H9 (cell line): ENCODE results near the gene CRAMP1. TPM values are rescaled to one million over a fixed set of nuclear protein-coding genes. Genes with fewer than 3 reads are reported as not detected.

ENCODE experiments used
- DNase-seq: peaks from one replicate; pipeline ENCODE4 v3.0.0-alpha.2; 2017
- H2AFZ ChIP-seq: one replicate; pipeline ENCODE4 v1.6.1; 2013; ENCODE audit warnings: mild to moderate bottlenecking, low read length, control low read depth, moderate library complexity
- H2AK5ac ChIP-seq: 2 replicates; pipeline ENCODE4 v1.6.1; 2013; ENCODE audit warnings: low read length, control low read depth, mixed read lengths; ENCODE audit not compliant: insufficient read length
- H2BK120ac ChIP-seq: one replicate; pipeline ENCODE4 v1.6.1; 2013; ENCODE audit warnings: low read depth, mild to moderate bottlenecking, low read length, control low read depth, inconsistent platforms; ENCODE audit not compliant: poor library complexity, severe bottlenecking
- H2BK12ac ChIP-seq: 2 replicates; pipeline ENCODE4 v1.6.1; 2013; ENCODE audit warnings: low read length, control low read depth, mixed read lengths, low read depth; ENCODE audit not compliant: insufficient read length
- H2BK15ac ChIP-seq: 2 replicates; pipeline ENCODE4 v1.6.1; 2013; ENCODE audit warnings: low read depth, low read length, control low read depth
- H2BK20ac ChIP-seq: one replicate; pipeline ENCODE4 v1.6.1; 2013; ENCODE audit warnings: low read depth, mild to moderate bottlenecking, low read length, control low read depth, inconsistent platforms; ENCODE audit not compliant: poor library complexity, severe bottlenecking
- H2BK5ac ChIP-seq: 2 replicates; pipeline ENCODE4 v1.6.1; 2013; ENCODE audit warnings: low read length, control low read depth, mixed read lengths; ENCODE audit not compliant: insufficient read length
- H3K14ac ChIP-seq: 2 replicates; pipeline ENCODE4 v1.6.1; 2013; ENCODE audit warnings: low read length, control low read depth; ENCODE audit not compliant: insufficient read depth
- H3K18ac ChIP-seq: 2 replicates; pipeline ENCODE4 v1.6.1; 2013; ENCODE audit warnings: low read depth, mild to moderate bottlenecking, mixed read lengths, low read length, control low read depth; ENCODE audit not compliant: insufficient read length
- H3K23ac ChIP-seq: 2 replicates; pipeline ENCODE4 v1.6.1; 2013; ENCODE audit warnings: low read length, control low read depth, mixed read lengths, low read depth; ENCODE audit not compliant: insufficient read length
- H3K23me2 ChIP-seq: 2 replicates; pipeline ENCODE4 v1.6.1; 2013; ENCODE audit warnings: low read depth, mild to moderate bottlenecking, mixed read lengths, low read length, control low read depth; ENCODE audit not compliant: insufficient read length, poor library complexity, severe bottlenecking
- H3K27ac ChIP-seq: 2 replicates; pipeline ENCODE4 v1.5.1; 2013; ENCODE audit warnings: low read length, control low read depth, mixed read lengths, low read depth; ENCODE audit not compliant: insufficient read length
- H3K27me3 ChIP-seq: 2 replicates; pipeline ENCODE4 v1.6.1; 2013; ENCODE audit warnings: low read length, control low read depth, inconsistent platforms; ENCODE audit not compliant: insufficient read depth
- H3K4ac ChIP-seq: 2 replicates; pipeline ENCODE4 v1.6.1; 2013; ENCODE audit warnings: low read depth, mild to moderate bottlenecking, control low read depth, inconsistent platforms, low read length, moderate library complexity
- H3K4me1 ChIP-seq: 2 replicates; pipeline ENCODE4 v1.6.1; 2013; ENCODE audit warnings: low read length, control low read depth, inconsistent platforms; ENCODE audit not compliant: insufficient read depth
- H3K4me2 ChIP-seq: 2 replicates; pipeline ENCODE4 v1.6.1; 2013; ENCODE audit warnings: low read length, control low read depth, mixed read lengths; ENCODE audit not compliant: insufficient read length, insufficient read depth
- H3K56ac ChIP-seq: 2 replicates; pipeline ENCODE4 v1.6.1; 2013; ENCODE audit warnings: low read depth, mild to moderate bottlenecking, mixed read lengths, low read length, control low read depth; ENCODE audit not compliant: insufficient read length
- H3K79me1 ChIP-seq: 2 replicates; pipeline ENCODE4 v1.6.1; 2013; ENCODE audit warnings: low read depth, mild to moderate bottlenecking, moderate library complexity, low read length, control low read depth, inconsistent platforms; ENCODE audit not compliant: insufficient read depth, poor library complexity, severe bottlenecking
- H3K79me2 ChIP-seq: 2 replicates; pipeline ENCODE4 v1.6.1; 2013; ENCODE audit warnings: low read length, control low read depth, inconsistent platforms; ENCODE audit not compliant: insufficient read depth
- H3K9ac ChIP-seq: 2 replicates; pipeline ENCODE4 v1.6.1; 2013; ENCODE audit warnings: low read length, control low read depth, mixed read lengths; ENCODE audit not compliant: insufficient read length; ENCODE audit errors: extremely low read depth
- H3K9me3 ChIP-seq: one replicate; pipeline ENCODE4 v1.6.1; 2013; ENCODE audit warnings: low read depth, low read length, inconsistent platforms; ENCODE audit not compliant: control insufficient read depth
- H3T11ph ChIP-seq: one replicate; pipeline ENCODE4 v1.6.1; 2013; ENCODE audit warnings: mild to moderate bottlenecking, low read length, control low read depth, inconsistent platforms
- H4K20me1 ChIP-seq: one replicate; pipeline ENCODE4 v1.6.1; 2013; ENCODE audit not compliant: control insufficient read depth, insufficient read length, insufficient read depth
- H4K5ac ChIP-seq: 2 replicates; pipeline ENCODE4 v1.6.1; 2013; ENCODE audit warnings: low read depth, mild to moderate bottlenecking, mixed read lengths, low read length, control low read depth; ENCODE audit not compliant: insufficient read length
- H4K8ac ChIP-seq: replicated peaks from 2 replicates; pipeline ENCODE4 v1.6.1; 2013; ENCODE audit warnings: low read length, control low read depth, mixed read lengths, low read depth; ENCODE audit not compliant: insufficient read length
- H4K91ac ChIP-seq: 2 replicates; pipeline ENCODE4 v1.6.1; 2013; ENCODE audit warnings: low read depth, mild to moderate bottlenecking, moderate library complexity, mixed read lengths, low read length, control low read depth; ENCODE audit not compliant: insufficient read length
- H3K27ac Mint-ChIP-seq, 3 experiments: 2 replicates in 2 of 3; 3 replicates in 1 of 3; pipeline ENCODE4 v1.8.0; 2020 to 2021; ENCODE audit warnings: mixed read lengths in 3 of 3, mild to moderate bottlenecking in 1 of 3, moderate library complexity in 1 of 3
- H3K27me3 Mint-ChIP-seq: 2 replicates; pipeline ENCODE4 v1.8.0; 2021; ENCODE audit warnings: low read depth, mild to moderate bottlenecking, moderate library complexity, mixed read lengths
- H3K36me3 Mint-ChIP-seq, 3 experiments: 2 replicates in 2 of 3; 3 replicates in 1 of 3; pipeline ENCODE4 v1.8.0; 2020 to 2021; ENCODE audit warnings: low read depth in 3 of 3, mixed read lengths in 3 of 3; ENCODE audit not compliant: insufficient read depth in 1 of 3
- H3K4me1 Mint-ChIP-seq, 2 experiments: 2 replicates each; pipeline ENCODE4 v1.8.0; 2020; ENCODE audit warnings: mixed read lengths in 2 of 2
- H3K4me3 Mint-ChIP-seq, 2 experiments: 2 replicates in 1 of 2; 3 replicates in 1 of 2; pipeline ENCODE4 v1.8.0; 2020 to 2021; ENCODE audit warnings: mild to moderate bottlenecking in 2 of 2, mixed read lengths in 2 of 2, moderate library complexity in 1 of 2
- H3K9me3 Mint-ChIP-seq, 2 experiments: 2 replicates in 1 of 2; 3 replicates in 1 of 2; pipeline ENCODE4 v1.8.0; 2020; ENCODE audit warnings: mild to moderate bottlenecking in 2 of 2, mixed read lengths in 2 of 2, moderate library complexity in 1 of 2
- CTCF ChIP-seq: fragments of 200-600 bp; sonication (generic); conservative IDR thresholded peaks from 3 replicates; pipeline ENCODE4 v1.8.0; 2021; ENCODE audit warnings: antibody characterized with exemption, mild to moderate bottlenecking
- WGBS: extraction: QIAGEN DNeasy Blood & Tissue Kit; methylation state at CpG from one replicate; pipeline ENCODE4 v1.1.7; 2013; ENCODE audit warnings: missing lambda C conversion rate, low lambda C conversion rate, mixed read lengths; ENCODE audit not compliant: insufficient read length; ENCODE audit errors: extremely low coverage; 5-methylcytosine and 5-hydroxymethylcytosine counted together
- total RNA-seq: library from RNA; stranded (reverse); gene quantifications from 2 replicates; pipeline ENCODE4 v1.2.1, GENCODE V29; 2021

Gene CRAMP1
- total RNA-seq, 1 experiment from 2014 or later: 46.2 TPM

- Histone ChIP-seq H4K91ac (no peak overlapping the region), H3K27me3 (peaks cover 6% of the 10 kb centered on the region; the same call in 1 of the 2 replicates), H4K5ac (no peak overlapping the region), H3K23me2 (peaks cover 24% of the 10 kb centered on the region), H3K9me3 (no peaks in the 10 kb centered on the region), H3K4ac (no peak overlapping the region), H3K79me1 (peaks cover 8% of the 10 kb centered on the region), H3K18ac (no peak overlapping the region), H2BK120ac (no peak overlapping the region), H3K56ac (no peak overlapping the region), H3K4me1 (no peaks in the 10 kb centered on the region), H4K8ac (no peak overlapping the region), H2BK5ac (no peak overlapping the region), H2AK5ac (no peak overlapping the region), H3K23ac (no peak overlapping the region), H3K27ac (no peak overlapping the region), H2BK20ac (no peak overlapping the region), H4K20me1 (no peaks in the 10 kb centered on the region), H2BK12ac (no peak overlapping the region), H3T11ph (no peak overlapping the region), H2AFZ (no peak overlapping the region), H3K4me2 (peak overlapping the region; percentile 78), H3K79me2 (peaks cover 12% of the 10 kb centered on the region; the same call in 1 of the 2 replicates), H3K9ac (peak overlapping the region; percentile 15), H2BK15ac (no peak overlapping the region), H3K14ac (no peak overlapping the region)
- H3K27ac Mint-ChIP-seq: no peak overlapping the region
- TF ChIP-seq CTCF: no peak
- peak overlapping the region; percentile 83 to 86 for H3K4me3 Mint-ChIP-seq
- no CpG with 5 or more reads among the region's 20 CpGs for WGBS
- peaks cover 22 to 30% of the 10 kb centered on the region in 2 experiments for H3K4me1 Mint-ChIP-seq
- H3K27me3 Mint-ChIP-seq: peaks cover 17% of the 10 kb centered on the region
- H3K36me3 Mint-ChIP-seq: peaks cover 7 to 25% (median 23%) of the 10 kb centered on the region in 3 experiments; a peak in 6 of 7 replicates
- peaks cover 0 to 3% of the 10 kb centered on the region in 2 experiments; a peak in 1 of 5 replicates for H3K9me3 Mint-ChIP-seq
- no peak for DNase-seq
Observed at GRCh38 chr16:1613211-1613622, 1.1 kb downstream of the CRAMP1 start.
